Common myeloid progenitor, CD34-positive (primary cell): ENCODE results near the gene NEK5.

Experiments used
- CTCF ChIA-PET: fragments of 350-600 bp; sonication (Branson Sonifier 250); formaldehyde crosslinking; loops from one replicate; lab custom pipeline; 2021; ENCODE audit warnings: antibody characterized with exemption; lab: Charles Lee
- POLR2A ChIA-PET: fragments of 350-600 bp; sonication (Branson Sonifier 250); formaldehyde crosslinking; loops from one replicate; lab custom pipeline; 2021; ENCODE audit warnings: antibody characterized with exemption; lab: Charles Lee
- DNase-seq, 3 donors: peaks; one replicate each; pipeline versions ENCODE4 v3.0.0 to v3.0.0-alpha.2; 2013
- H3K27ac ChIP-seq, 2 experiments: 1 replicate in 1 of 2; 2 replicates in 1 of 2; pipeline ENCODE4 v1.7.0; 2013; ENCODE audit warnings: inconsistent platforms in 2 of 2, low read length in 2 of 2, mild to moderate bottlenecking in 2 of 2, low read depth in 1 of 2, moderate library complexity in 1 of 2; ENCODE audit not compliant: severe bottlenecking in 2 of 2, insufficient read depth in 1 of 2, poor library complexity in 1 of 2
- H3K27me3 ChIP-seq, 5 experiments: replicated peaks in 2 of 5; 1 replicate in 3 of 5; 2 replicates in 2 of 5; pipeline versions ENCODE4 v1.6.1 to v1.7.0; 2013; ENCODE audit warnings: low read length in 4 of 5, mild to moderate bottlenecking in 2 of 5, moderate library complexity in 2 of 5, inconsistent platforms in 1 of 5; ENCODE audit not compliant: insufficient read depth in 5 of 5, control insufficient read depth in 4 of 5
- H3K36me3 ChIP-seq, 4 experiments: 1 replicate in 2 of 4; 2 replicates in 2 of 4; pipeline versions ENCODE4 v1.6.1 to v1.7.0; 2013; ENCODE audit warnings: low read length in 3 of 4, control low read depth in 1 of 4, mild to moderate bottlenecking in 1 of 4; ENCODE audit not compliant: control insufficient read depth in 4 of 4, insufficient read depth in 4 of 4
- H3K4me1 ChIP-seq, 4 experiments: 1 replicate in 3 of 4; 2 replicates in 1 of 4; pipeline versions ENCODE4 v1.6.1 to v1.7.1; 2013; ENCODE audit warnings: low read length in 3 of 4, mild to moderate bottlenecking in 3 of 4, control low read depth in 1 of 4, inconsistent platforms in 1 of 4, moderate library complexity in 1 of 4; ENCODE audit not compliant: control insufficient read depth in 4 of 4, insufficient read depth in 4 of 4; ENCODE audit errors: control extremely low read depth in 1 of 4
- H3K4me3 ChIP-seq, 7 experiments: 1 replicate in 4 of 7; 2 replicates in 3 of 7; pipeline versions ENCODE4 v1.5.1 to v1.7.0; 2013; ENCODE audit warnings: mild to moderate bottlenecking in 7 of 7, low read length in 6 of 7, moderate library complexity in 6 of 7, inconsistent platforms in 2 of 7, low read depth in 2 of 7, control low read depth in 1 of 7; ENCODE audit not compliant: insufficient read depth in 4 of 7, control insufficient read depth in 1 of 7; ENCODE audit errors: extremely low read depth in 1 of 7
- H3K9me3 ChIP-seq, 5 experiments: 1 replicate in 4 of 5; 2 replicates in 1 of 5; pipeline versions ENCODE4 v1.6.1 to v1.7.1; 2013; ENCODE audit warnings: low read length in 4 of 5, mild to moderate bottlenecking in 2 of 5, inconsistent platforms in 1 of 5, low read depth in 1 of 5, moderate library complexity in 1 of 5; ENCODE audit not compliant: control insufficient read depth in 4 of 5, insufficient read depth in 2 of 5; ENCODE audit errors: control extremely low read depth in 1 of 5
- WGBS: methylation state at CpG from one replicate; pipeline ENCODE4 v1.1.5; 2013; ENCODE audit not compliant: insufficient coverage; 5-methylcytosine and 5-hydroxymethylcytosine counted together

Gene NEK5

GRCh38 chr13:52160506-52160905, 31.6 kb upstream of the NEK5 start:
- ChIA-PET CTCF (interaction anchor here (0.7 to 1.8 kb wide), 6 partner anchors 13 to 153 kb away, joined by 3 to 6 read pairs (median 4); partner anchors contain the start of gene ALG11), POLR2A (no interaction called here)
- peak overlapping the region in 2 of 7 experiments; percentile 29 to 40 for H3K4me3 ChIP-seq
- peak; percentile 19 to 71 (median 59) for DNase-seq
- H3K27ac ChIP-seq = no peak overlapping the region
- no peaks in the 10 kb centered on the region for H3K9me3 ChIP-seq
- H3K36me3 ChIP-seq = no peaks in the 10 kb centered on the region
- 0% methylated on average over 3 of the region's 6 CpGs for WGBS
- H3K27me3 ChIP-seq = no peaks in the 10 kb centered on the region
- H3K4me1 ChIP-seq = peaks cover 21 to 58% (median 45%) of the 10 kb centered on the region in 4 experiments

- Histone ChIP-seq H3K9me3 (no peaks in the 10 kb centered on the region), H3K36me3 (no peaks in the 10 kb centered on the region), H3K27ac (no peak overlapping the region), H3K4me1 (peaks cover 21 to 58% (median 45%) of the 10 kb centered on the region in 4 experiments), H3K27me3 (no peaks in the 10 kb centered on the region), H3K4me3 (peak overlapping the region in 1 of 7 experiments; percentile 88)
- DNase-seq = no peak
- POLR2A ChIA-PET = no interaction called here
- CTCF ChIA-PET = interaction anchor here (0.7 to 1.8 kb wide), 9 partner anchors 13 to 152 kb away, joined by 3 to 6 read pairs (median 3); partner anchors contain the start of genes ALG11 and NEK5
- WGBS = 96% methylated on average over 5 of the region's 6 CpGs
Measured at GRCh38 chr13:52160053-52160452, 31.2 kb upstream of the NEK5 start.

GRCh38 chr13:52159159-52159982, 30.5 kb upstream of the NEK5 start, which contains the start of gene NEK3:
NEK3 (minus strand) TSS chr13:52159597; CDS start chr13:52156191, 3,406 bp downstream.
- ChIA-PET POLR2A (no interaction called here), CTCF (interaction anchor here (0.8 to 1.8 kb wide), 8 partner anchors 14 to 726 kb away, joined by 3 to 6 read pairs (median 4); partner anchors contain the start of genes ALG11 and NEK5)
- H3K4me3 ChIP-seq = peak within 1 kb of the TSS; percentile 50 to 88 (median 76)
- peak within 1 kb of the TSS in 1 of 2 experiments; percentile 29 for H3K27ac ChIP-seq
- H3K9me3 ChIP-seq = no peaks in the 10 kb centered on the region
- H3K36me3 ChIP-seq = peaks cover 0 to 2% (median 0%) of the 10 kb centered on the region in 4 experiments
- peaks cover 21 to 58% (median 45%) of the 10 kb centered on the region in 4 experiments for H3K4me1 ChIP-seq
- WGBS = 3% methylated on average over 73 of the region's 74 CpGs
- peak; percentile 59 to 89 (median 80) for DNase-seq
- H3K27me3 ChIP-seq = no peaks in the 10 kb centered on the region

GRCh38 chr13:52158629-52159158, 29.8 kb upstream of the NEK5 start:
- no peaks in the 10 kb centered on the region for H3K27me3 ChIP-seq
- POLR2A ChIA-PET = no interaction called here
- H3K27ac ChIP-seq = peak overlapping the region in 1 of 2 experiments; percentile 29
- DNase-seq = peak in 1 of 3 donors; percentile 9
- peaks cover 21 to 58% (median 45%) of the 10 kb centered on the region in 4 experiments for H3K4me1 ChIP-seq
- WGBS = 17% methylated on average over 17 of the region's 17 CpGs
- H3K4me3 ChIP-seq = peak overlapping the region; percentile 50 to 88 (median 76)
- H3K36me3 ChIP-seq = peaks cover 0 to 2% (median 0%) of the 10 kb centered on the region in 4 experiments
- CTCF ChIA-PET = interaction anchor here (0.9 to 1.3 kb wide), 3 partner anchors 15 to 725 kb away, joined by 3 to 4 read pairs (median 3); partner anchors contain the start of gene NEK5
- H3K9me3 ChIP-seq = no peaks in the 10 kb centered on the region

- DNase-seq = no peak
- Histone ChIP-seq H3K27me3 (no peaks in the 10 kb centered on the region), H3K27ac (no peak overlapping the region), H3K4me3 (peak overlapping the region in 1 of 7 experiments; percentile 31), H3K9me3 (no peaks in the 10 kb centered on the region), H3K4me1 (peaks cover 21 to 45% (median 38%) of the 10 kb centered on the region in 4 experiments), H3K36me3 (peaks cover 0 to 5% (median 0%) of the 10 kb centered on the region in 4 experiments)
- WGBS = no CpG with 5 or more reads among the region's 1 CpG
- ChIA-PET CTCF (interaction anchor here (1.1 to 2.3 kb wide), 3 partner anchors 17 to 45 kb away, joined by 3 to 9 read pairs (median 4); no protein-coding TSS in a partner anchor), POLR2A (no interaction called here)
Measured at GRCh38 chr13:52156724-52157261, 27.9 kb upstream of the NEK5 start.

- no peak overlapping the region for H3K27ac ChIP-seq
- no peaks in the 10 kb centered on the region for H3K9me3 ChIP-seq
- H3K27me3 ChIP-seq = no peaks in the 10 kb centered on the region
- ChIA-PET CTCF (interaction anchor here (0.6 to 1.4 kb wide), 4 partner anchors 19 to 357 kb away, joined by 3 to 5 read pairs (median 4); partner anchors contain the start of gene NEK5), POLR2A (no interaction called here)
- WGBS = no CpG with 5 or more reads among the region's 1 CpG
- no peak for DNase-seq
- peaks cover 0 to 18% (median 1%) of the 10 kb centered on the region in 4 experiments for H3K36me3 ChIP-seq
- H3K4me3 ChIP-seq = no peak overlapping the region
- H3K4me1 ChIP-seq = peaks cover 12 to 29% (median 26%) of the 10 kb centered on the region in 4 experiments
Measured at GRCh38 chr13:52155177-52155576, 26.3 kb upstream of the NEK5 start.
